Adrenal gland (tissue), 12 donors: ENCODE measurements around the gene KCNF1. TPM values are rescaled to one million over a fixed set of nuclear protein-coding genes. Genes with fewer than 3 reads are reported as not detected.

Experiments
- DNase-seq, 7 donors: peaks; one replicate each; pipeline ENCODE4 v3.0.0-alpha.2; 2019 to 2020
- H3K27ac ChIP-seq, 5 donors: fragments of 200-600 bp; sonication (generic) in 4 of 5; 1 replicate in 3 of 5; 2 replicates in 2 of 5; pipeline versions ENCODE4 v1.5.1 to v1.8.0; 2016 to 2020; ENCODE audit warnings: mild to moderate bottlenecking in 1 of 5
- H3K27me3 ChIP-seq: fragments of 200-600 bp; 2 replicates; pipeline ENCODE4 v1.8.0; 2021
- H3K36me3 ChIP-seq, 2 donors: fragments of 200-600 bp; replicated peaks in 1 of 2; 1 replicate in 1 of 2; 2 replicates in 1 of 2; pipeline versions ENCODE4 v1.5.1 to v1.8.0; 2018 to 2022
- H3K4me1 ChIP-seq, 2 donors: fragments of 200-600 bp; replicated peaks in 1 of 2; 1 replicate in 1 of 2; 2 replicates in 1 of 2; pipeline versions ENCODE4 v1.5.1 to v1.8.0; 2018 to 2021
- H3K4me3 ChIP-seq, 4 donors: fragments of 200-600 bp; sonication (generic) in 3 of 4; one replicate each; pipeline ENCODE4 v1.5.1; 2016 to 2018
- H3K9me3 ChIP-seq, 3 donors: fragments of 200-600 bp; sonication (generic) in 1 of 3; replicated peaks in 1 of 3; 1 replicate in 2 of 3; 2 replicates in 1 of 3; pipeline versions ENCODE4 v1.5.1 to v1.8.0; 2016 to 2021
- POLR2A ChIP-seq, 2 donors: fragments of 450-650 bp; IDR thresholded peaks; one replicate each; pipeline ENCODE4 v1.6.1; 2017; ENCODE audit warnings: antibody characterized with exemption in 2 of 2, mild to moderate bottlenecking in 2 of 2, moderate library complexity in 1 of 2
- WGBS, 4 donors: extraction: QIAGEN DNeasy Blood & Tissue Kit in 2 of 4; methylation state at CpG; one replicate each; pipeline versions ENCODE4 v1.1.5 to v1.1.7; 2013 to 2017; 5-methylcytosine and 5-hydroxymethylcytosine counted together
- intact Hi-C, 2 donors: fragments of 100-400 bp; cut with DNase I; formaldehyde crosslinking; loops; one replicate each; pipeline versions ENCODE4 v1.14.1 to v1.15.0; 2022 to 2023
- polyA plus RNA-seq, 3 donors: library from polyadenylated mRNA; stranded (reverse); fragments of 200-250 nt in 2 of 3; fragments of 350-450 nt in 1 of 3; fragmentation: Illumina TruSeq in 1 of 3; extraction: RNeasy Lipid Tissue Mini Kit (QIAGEN cat#74804) in 1 of 3; gene quantifications; one replicate each; pipeline ENCODE4 v1.2.3, GENCODE V29; 2013 to 2014
- total RNA-seq, 9 donors: library from RNA; depleted of rRNA in 4 of 9; stranded (reverse); fragments of >200 nt in 4 of 9; fragments of 120-200 nt in 1 of 9; fragmentation: NEBNext Ultra II Directional in 1 of 9; extraction: Animal tissue kit (Norgen Biotek cat#: 25700) in 1 of 9; gene quantifications; one replicate each; pipeline versions ENCODE4 v1.1.0 to v1.2.4, GENCODE V29; 2013 to 2023
- TF ChIP-seq, protein P1 (sequence below), 6 experiments: fragments of 450-650 bp in 4 of 6; fragments of 200-600 bp in 2 of 6; sonication (generic) in 1 of 6; IDR thresholded peaks; 1 replicate in 5 of 6; 2 replicates in 1 of 6; pipeline versions ENCODE4 v1.5.1 to v1.8.0; 2016 to 2021; ENCODE audit warnings: antibody characterized with exemption in 6 of 6, mild to moderate bottlenecking in 2 of 6, moderate library complexity in 1 of 6
- donor health status: healthy with polysubstance abuse.
- donor health status: Bipolar disorder and iron deficiency.
- donor health status: DM: yes; HTN: yes; CAD: no.
- donor health status: DM: no; HTN: no; CAD: no.
- donor health status: DM: no; HTN: no; CAD: no.
- donor health status: DM: yes; HTN: yes; CAD: no.

KCNF1 gene
- total and polyA plus RNA-seq, 12 donors, result 0.03 to 1.1 (median 0.15) TPM; not detected in 8

GRCh38 chr2:10923008-10923375 lies 11.3 kb downstream of the KCNF1 start:
- no peak for DNase-seq
- H3K4me1 ChIP-seq, result no peaks in the 10 kb centered on the region
- intact Hi-C loops, result no loop called here
- 79 to 93% (median 88%) methylated on average over 5 to 7 of the region's 7 CpGs for whole genome bisulfite sequencing, 4 donors
- no peaks in the 10 kb centered on the region for H3K9me3 ChIP-seq
- H3K27me3 ChIP-seq, result peaks cover 7% of the 10 kb centered on the region
- H3K4me3 ChIP-seq, result no peak overlapping the region
- no peak for TF ChIP-seq POLR2A (IDR thresholded peaks at IDR 0.05)
- TF ChIP-seq, protein P1, sequence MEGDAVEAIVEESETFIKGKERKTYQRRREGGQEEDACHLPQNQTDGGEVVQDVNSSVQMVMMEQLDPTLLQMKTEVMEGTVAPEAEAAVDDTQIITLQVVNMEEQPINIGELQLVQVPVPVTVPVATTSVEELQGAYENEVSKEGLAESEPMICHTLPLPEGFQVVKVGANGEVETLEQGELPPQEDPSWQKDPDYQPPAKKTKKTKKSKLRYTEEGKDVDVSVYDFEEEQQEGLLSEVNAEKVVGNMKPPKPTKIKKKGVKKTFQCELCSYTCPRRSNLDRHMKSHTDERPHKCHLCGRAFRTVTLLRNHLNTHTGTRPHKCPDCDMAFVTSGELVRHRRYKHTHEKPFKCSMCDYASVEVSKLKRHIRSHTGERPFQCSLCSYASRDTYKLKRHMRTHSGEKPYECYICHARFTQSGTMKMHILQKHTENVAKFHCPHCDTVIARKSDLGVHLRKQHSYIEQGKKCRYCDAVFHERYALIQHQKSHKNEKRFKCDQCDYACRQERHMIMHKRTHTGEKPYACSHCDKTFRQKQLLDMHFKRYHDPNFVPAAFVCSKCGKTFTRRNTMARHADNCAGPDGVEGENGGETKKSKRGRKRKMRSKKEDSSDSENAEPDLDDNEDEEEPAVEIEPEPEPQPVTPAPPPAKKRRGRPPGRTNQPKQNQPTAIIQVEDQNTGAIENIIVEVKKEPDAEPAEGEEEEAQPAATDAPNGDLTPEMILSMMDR (IDR thresholded peaks at IDR 0.05), result no peak
- H3K36me3 ChIP-seq, result no peaks in the 10 kb centered on the region
- no peak overlapping the region for H3K27ac ChIP-seq

- no peak overlapping the region for H3K27ac ChIP-seq
- DNase-seq, result no peak
- peaks cover 7% of the 10 kb centered on the region for H3K27me3 ChIP-seq
- no peaks in the 10 kb centered on the region for H3K9me3 ChIP-seq
- no peak for TF ChIP-seq POLR2A (IDR thresholded peaks at IDR 0.05)
- TF ChIP-seq, protein P1 (IDR thresholded peaks at IDR 0.05), result no peak
- H3K4me3 ChIP-seq, result no peak overlapping the region
- H3K4me1 ChIP-seq, result no peaks in the 10 kb centered on the region
- intact Hi-C loops, result no loop called here
- no peaks in the 10 kb centered on the region for H3K36me3 ChIP-seq
- WGBS, 4 donors, result 82 to 92% (median 88%) methylated on average over 4 to 6 of the region's 6 CpGs
Observed at GRCh38 chr2:10923965-10924364, 12.2 kb downstream of the KCNF1 start.

DNA sequence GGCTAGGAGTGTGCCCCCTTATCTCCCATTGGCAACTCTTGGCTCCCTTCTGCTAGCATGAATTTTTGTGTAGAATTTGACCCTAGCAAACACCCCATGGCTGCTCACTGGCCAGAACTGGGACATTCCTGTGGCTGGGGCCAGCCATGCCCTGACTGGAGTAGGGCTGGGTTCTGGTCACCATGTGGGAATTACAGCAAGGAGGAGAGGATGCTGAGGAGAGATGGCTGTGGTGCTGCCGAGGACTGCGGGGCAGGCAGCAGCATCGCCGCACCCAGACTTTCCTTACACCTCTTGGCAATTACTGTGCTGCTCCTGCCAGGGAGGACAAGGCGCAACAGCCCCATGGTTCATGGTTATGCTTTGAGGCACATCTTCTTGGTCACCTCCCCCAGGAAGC lies 12.7 kb downstream of the KCNF1 start:
- WGBS, 4 donors, result 95 to 97% (median 95%) methylated on average over 5 of the region's 5 CpGs
- intact Hi-C loops, result no loop called here
- TF ChIP-seq POLR2A (IDR thresholded peaks at IDR 0.05), result no peak
- TF ChIP-seq, protein P1 (IDR thresholded peaks at IDR 0.05), result no peak
- Histone ChIP-seq H3K36me3 (no peaks in the 10 kb centered on the region), H3K27me3 (peaks cover 7% of the 10 kb centered on the region), H3K4me3 (no peak overlapping the region), H3K9me3 (no peaks in the 10 kb centered on the region), H3K4me1 (no peaks in the 10 kb centered on the region), H3K27ac (no peak overlapping the region)
- DNase-seq, result no peak

- Histone ChIP-seq H3K4me1 (no peaks in the 10 kb centered on the region), H3K4me3 (no peak overlapping the region), H3K27ac (no peak overlapping the region), H3K9me3 (no peaks in the 10 kb centered on the region), H3K36me3 (no peaks in the 10 kb centered on the region), H3K27me3 (peaks cover 7% of the 10 kb centered on the region)
- intact Hi-C loops, result no loop called here
- DNase-seq, result no peak
- 68 to 81% (median 71%) methylated on average over 3 to 5 of the region's 5 CpGs for WGBS, 4 donors
- no peak for TF ChIP-seq POLR2A (IDR thresholded peaks at IDR 0.05)
- TF ChIP-seq, protein P1 (IDR thresholded peaks at IDR 0.05), result no peak
Observed at GRCh38 chr2:10924859-10925258, 13.1 kb downstream of the KCNF1 start.
